Ascending aorta (tissue), 2 donors: ENCODE data around the gene ATL3. TPM values are rescaled to one million over a fixed set of nuclear protein-coding genes. Genes with fewer than 3 reads are reported as not detected.

Source experiments
- DNase-seq, 2 donors: peaks; one replicate each; pipeline ENCODE4 v3.0.0-alpha.2; 2019; ENCODE audit warnings: low spot score in 2 of 2
- H3K27ac ChIP-seq, 2 donors: fragments of 200-600 bp; sonication (generic); one replicate each; pipeline ENCODE4 v1.5.1; 2016 to 2017; ENCODE audit warnings: mild to moderate bottlenecking in 1 of 2
- H3K27me3 ChIP-seq: fragments of 200-600 bp; sonication (generic); one replicate; pipeline ENCODE4 v1.5.1; 2017
- H3K36me3 ChIP-seq, 2 donors: fragments of 200-600 bp; sonication (generic); one replicate each; pipeline ENCODE4 v1.5.1; 2016
- H3K4me1 ChIP-seq, 2 donors: fragments of 200-600 bp; sonication (generic); one replicate each; pipeline ENCODE4 v1.5.1; 2016 to 2017; ENCODE audit warnings: mild to moderate bottlenecking in 1 of 2
- H3K4me3 ChIP-seq, 2 donors: fragments of 200-600 bp; sonication (generic); one replicate each; pipeline ENCODE4 v1.5.1; 2016 to 2017; ENCODE audit warnings: mild to moderate bottlenecking in 1 of 2
- H3K9me3 ChIP-seq, 2 donors: fragments of 200-600 bp; sonication (generic); one replicate each; pipeline ENCODE4 v1.5.1; 2016
- CTCF ChIP-seq, 3 experiments: fragments of 200-600 bp in 2 of 3; fragments of 450-650 bp in 1 of 3; sonication (generic) in 2 of 3; IDR thresholded peaks; one replicate each; pipeline ENCODE4 v1.5.1; 2016 to 2019; ENCODE audit warnings: antibody characterized with exemption in 3 of 3, mild to moderate bottlenecking in 1 of 3, moderate library complexity in 1 of 3
- intact Hi-C: fragments of 100-400 bp; cut with DNase I; formaldehyde crosslinking; loops from one replicate; pipeline ENCODE4 v1.15.1; 2023
- total RNA-seq: library from RNA; depleted of rRNA; stranded (reverse); fragments of >200 nt; gene quantifications from one replicate; pipeline ENCODE4 v1.1.0, GENCODE V29; 2016

Gene ATL3
- total RNA-seq, 1 donor from 2014 or later, result 77.3 TPM

DNA sequence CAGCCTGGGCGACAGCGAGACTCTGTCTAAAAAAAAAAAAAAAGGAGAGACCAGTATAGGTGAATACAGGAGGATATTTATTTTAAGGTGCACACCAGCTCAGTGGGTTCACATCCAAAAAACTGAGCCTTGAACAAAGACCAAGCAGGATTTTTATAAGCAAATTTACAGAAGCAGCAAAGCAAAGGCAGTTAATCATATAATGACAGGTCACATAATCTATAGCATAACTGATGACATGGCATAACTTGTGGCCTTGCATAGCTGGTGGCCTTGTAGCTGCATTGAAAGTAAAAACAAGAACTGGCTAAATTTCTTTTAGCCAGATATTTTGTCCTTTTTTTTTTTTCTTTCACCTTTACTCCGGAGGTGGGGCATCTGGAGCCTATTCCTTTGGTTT, 54.2 kb downstream of the ATL3 start:
- no peaks in the 10 kb centered on the region for H3K36me3 ChIP-seq
- no peak overlapping the region for H3K27ac ChIP-seq
- intact Hi-C loops, result loop anchor here (10.0 kb wide), 1 partner anchor 732 kb away; the partner anchor contains the start of gene SLC3A2
- no peak overlapping the region for H3K4me3 ChIP-seq
- no peaks in the 10 kb centered on the region for H3K9me3 ChIP-seq
- H3K4me1 ChIP-seq, result peaks cover 0 to 2% of the 10 kb centered on the region in 2 donors
- no peaks in the 10 kb centered on the region for H3K27me3 ChIP-seq
- TF ChIP-seq CTCF (IDR thresholded peaks at IDR 0.05), result no peak
- no peak for DNase-seq

- Histone ChIP-seq H3K4me3 (peak within 1 kb of the TSS; percentile 66 to 70), H3K4me1 (peaks cover 0 to 24% of the 10 kb centered on the region in 2 donors), H3K27me3 (no peaks in the 10 kb centered on the region), H3K9me3 (no peaks in the 10 kb centered on the region), H3K36me3 (no peaks in the 10 kb centered on the region), H3K27ac (peak within 1 kb of the TSS; percentile 76 to 80)
- intact Hi-C loops, result loop anchor here (2.0 to 10.0 kb wide), 4 partner anchors 23 to 729 kb away; partner anchors contain the start of genes ATL3, PLAAT4 and SLC3A2
- peak; percentile 30 to 92 for DNase-seq
- no peak for TF ChIP-seq CTCF (IDR thresholded peaks at IDR 0.05)
Observed at GRCh38 chr11:63614136-63614671, 57.0 kb downstream of the ATL3 start, which contains the start of gene PLAAT3. Gene PLAAT3, minus strand, starts transcription at chr11:63614433. Its CDS starts 419 bp downstream, at chr11:63614014.

- no peaks in the 10 kb centered on the region for H3K9me3 ChIP-seq
- no peaks in the 10 kb centered on the region for H3K27me3 ChIP-seq
- TF ChIP-seq CTCF (IDR thresholded peaks at IDR 0.05), result no peak
- H3K36me3 ChIP-seq, result no peaks in the 10 kb centered on the region
- peaks cover 0 to 30% of the 10 kb centered on the region in 2 donors for H3K4me1 ChIP-seq
- peak overlapping the region; percentile 76 to 80 for H3K27ac ChIP-seq
- intact Hi-C loops, result loop anchor here (2.0 to 10.0 kb wide), 4 partner anchors 23 to 729 kb away; partner anchors contain the start of genes ATL3, PLAAT4 and SLC3A2
- DNase-seq, result peak in 1 of 2 donors; percentile 82
- H3K4me3 ChIP-seq, result peak overlapping the region; percentile 66 to 70
Observed at GRCh38 chr11:63613517-63614135, 57.5 kb downstream of the ATL3 start.

- no peak for TF ChIP-seq CTCF (IDR thresholded peaks at IDR 0.05)
- Histone ChIP-seq H3K4me3 (peak overlapping the region; percentile 66 to 70), H3K9me3 (no peaks in the 10 kb centered on the region), H3K4me1 (peaks cover 0 to 32% of the 10 kb centered on the region in 2 donors), H3K36me3 (no peaks in the 10 kb centered on the region), H3K27me3 (no peaks in the 10 kb centered on the region), H3K27ac (peak overlapping the region; percentile 10 to 17)
- intact Hi-C loops, result loop anchor here (5.0 to 10.0 kb wide), 2 partner anchors 60 to 727 kb away; partner anchors contain the start of genes ATL3 and SLC3A2
- no peak for DNase-seq
Observed at GRCh38 chr11:63612181-63612580, 59.0 kb downstream of the ATL3 start.

GRCh38 chr11:63611395-63611747, 59.8 kb downstream of the ATL3 start:
- H3K36me3 ChIP-seq, result no peaks in the 10 kb centered on the region
- H3K4me1 ChIP-seq, result peaks cover 0 to 32% of the 10 kb centered on the region in 2 donors
- peak overlapping the region; percentile 10 to 46 for H3K27ac ChIP-seq
- TF ChIP-seq CTCF (IDR thresholded peaks at IDR 0.05), result no peak
- intact Hi-C loops, result loop anchor here (5.0 to 10.0 kb wide), 2 partner anchors 61 to 727 kb away; partner anchors contain the start of genes ATL3 and SLC3A2
- DNase-seq, result no peak
- H3K27me3 ChIP-seq, result no peaks in the 10 kb centered on the region
- H3K4me3 ChIP-seq, result peak overlapping the region; percentile 29 to 70
- H3K9me3 ChIP-seq, result no peaks in the 10 kb centered on the region
